K562 (cell line): ENCODE measurements around the gene DHX35. TPM values are rescaled to one million over a fixed set of nuclear protein-coding genes. Genes with fewer than 3 reads are reported as not detected.

Experiments
- CBX1 ChIP-seq: sonication (generic); IDR thresholded peaks from 2 replicates; pipeline ENCODE4 v1.6.1; 2016; ENCODE audit warnings: antibody characterized with exemption, low read depth, mild to moderate bottlenecking
- CHD1 ChIP-seq: fragments of 200-600 bp; sonication (generic); IDR thresholded peaks from one replicate; pipeline ENCODE4 v1.6.1; 2012; ENCODE audit warnings: mild to moderate bottlenecking, moderate library complexity, low read length, inconsistent platforms
- CUX1 ChIP-seq: fragments of 200-800 bp; sonication (Bioruptor generic); IDR thresholded peaks from 2 replicates; pipeline ENCODE4 v1.6.1; 2016; ENCODE audit warnings: missing genetic modification characterization, missing compliant biosample characterization
- LARP7 ChIP-seq: fragments of 450-650 bp; IDR thresholded peaks from 2 replicates; pipeline ENCODE4 v1.6.1; 2016
- NR1H2 ChIP-seq: sonication (generic); formaldehyde crosslinking; IDR thresholded peaks from 2 replicates; pipeline ENCODE4 v1.4.0; 2020; ENCODE audit warnings: mild to moderate bottlenecking, missing genetic modification reagents
- RAD21 ChIP-seq, 2 experiments: fragments of 250-450 bp in 1 of 2; fragments of 450-650 bp in 1 of 2; sonication (Bioruptor Pico) in 1 of 2; formaldehyde crosslinking in 1 of 2; IDR thresholded peaks in 1 of 2; conservative IDR thresholded peaks in 1 of 2; 2 replicates each; pipeline versions ENCODE4 v1.4.0 to v1.8.0; 2020 to 2022; ENCODE audit warnings: mild to moderate bottlenecking in 2 of 2, moderate library complexity in 1 of 2
- RBM15 ChIP-seq: fragments of 200-400 bp; formaldehyde crosslinking; IDR thresholded peaks from 2 replicates; pipeline ENCODE4 v1.6.1; 2018; ENCODE audit warnings: mild to moderate bottlenecking, low read length, moderate library complexity; ENCODE audit not compliant: insufficient read depth
- RBM22 ChIP-seq: fragments of 200-400 bp; formaldehyde crosslinking; IDR thresholded peaks from 2 replicates; pipeline ENCODE4 v1.6.1; 2018; ENCODE audit warnings: low read length, low read depth; ENCODE audit not compliant: poor library complexity, severe bottlenecking
- SOX6 ChIP-seq: fragments of 450-650 bp; IDR thresholded peaks from 2 replicates; pipeline ENCODE4 v1.6.1; 2014; ENCODE audit warnings: mild to moderate bottlenecking
- TCF7L2 ChIP-seq: fragments of 150-350 bp; IDR thresholded peaks from 2 replicates; pipeline ENCODE4 v1.6.1; 2016; ENCODE audit warnings: low read depth, mild to moderate bottlenecking, low read length, moderate library complexity
- XRCC4 ChIP-seq: IDR thresholded peaks from one replicate; pipeline ENCODE4 v1.6.1; 2011; ENCODE audit not compliant: insufficient read depth, insufficient read length; ENCODE audit errors: extremely low read depth
- ZNF12 ChIP-seq: sonication (generic); formaldehyde crosslinking; IDR thresholded peaks from 2 replicates; pipeline ENCODE4 v1.4.0; 2020; ENCODE audit warnings: mild to moderate bottlenecking, missing genetic modification reagents
- ZNF324 ChIP-seq: fragments of 250-450 bp; sonication (Bioruptor Pico); IDR thresholded peaks from 2 replicates; pipeline ENCODE4 v1.4.0; 2020; ENCODE audit warnings: mild to moderate bottlenecking
- ZNF592 ChIP-seq: fragments of 450-650 bp; IDR thresholded peaks from 2 replicates; pipeline ENCODE4 v1.6.1; 2017; ENCODE audit warnings: antibody characterized with exemption, mild to moderate bottlenecking
- ZNF717 ChIP-seq: fragments of 250-450 bp; sonication (Bioruptor Pico); IDR thresholded peaks from 2 replicates; pipeline ENCODE4 v1.5.0; 2021
- ZNF740 ChIP-seq, 3 experiments: fragments of 200-800 bp in 1 of 3; sonication (Bioruptor generic) in 1 of 3; sonication (generic) in 1 of 3; formaldehyde crosslinking in 1 of 3; IDR thresholded peaks; 2 replicates each; pipeline versions ENCODE4 v1.6.1 to v1.8.0; 2016 to 2022; ENCODE audit warnings: mild to moderate bottlenecking in 2 of 3, missing compliant biosample characterization in 2 of 3, missing genetic modification characterization in 2 of 3, missing genetic modification reagents in 1 of 3
- polyA plus RNA-seq, 8 experiments: library from polyadenylated mRNA; depleted of rRNA in 4 of 8; stranded (reverse) in 5 of 8; unstranded in 3 of 8; fragments of >200 nt; fragmentation: Nextera tagmentation in 2 of 8; fragmentation: Illumina TruSeq in 1 of 8; extraction: Ambion mirVana in 2 of 8; extraction: Trizol in 1 of 8; gene quantifications; 2 replicates each; pipeline versions ENCODE4 v1.2.1 to v1.2.3, GENCODE V29; 2011 to 2014; ENCODE audit warnings: inconsistent platforms in 1 of 8, missing spikeins in 1 of 8
- total RNA-seq, 7 experiments: library from RNA; depleted of rRNA in 6 of 7; stranded (reverse); fragments of >200 nt in 6 of 7; fragmentation: Illumina TruSeq in 2 of 7; extraction: Trizol in 2 of 7; gene quantifications; 2 replicates each; pipeline versions ENCODE4 v1.2.1 to v1.2.3, GENCODE V29; 2011 to 2021; ENCODE audit warnings: low replicate concordance in 1 of 7

Gene DHX35
- total and polyA plus RNA-seq, 9 of the 15 experiments (the other 6 are each of a cell fraction or from before 2014, with no cell fraction given): 6.5 to 25.6 (median 16.9) TPM

- TF ChIP-seq ZNF592 (peak; percentile 86), RAD21 (CRISPR knock-in tag; conservative IDR thresholded peaks at IDR 0.05 in 1 of 2, IDR thresholded peaks at IDR 0.05 in 1 of 2) (no peak), NR1H2 (peak; percentile 84; the same call in 1 of the 2 replicates), SOX6 (0 out of 2 replicates have a peak, but pooled peaks have one; percentile 14), LARP7 (peak; percentile 34; the same call in 1 of the 2 replicates), ZNF740 (CRISPR knock-in tag; IDR thresholded peaks at IDR 0.05) (no peak), ZNF740 (tag; IDR thresholded peaks at IDR 0.05) (no peak), XRCC4 (no peak), ZNF12 (CRISPR knock-in tag) (0 out of 2 replicates have a peak, but pooled peaks have one; percentile 47), RBM22 (no peak), ZNF324 (CRISPR knock-in tag) (0 out of 2 replicates have a peak, but pooled peaks have one; percentile 9), CBX1 (no peak), TCF7L2 (no peak), CHD1 (peak; percentile 65), ZNF717 (CRISPR knock-in tag) (no peak), RBM15 (no peak), CUX1 (CRISPR knock-in tag) (0 out of 2 replicates have a peak, but pooled peaks have one; percentile 52)
- TF ChIP-seq, all 486 proteins: peak for 32
Observed at GRCh38 chr20:38961530-38962043, 557 bp upstream of the DHX35 start (continued).
